Fibroblast of the conjunctiva (primary cell): ENCODE results near the gene DGKB.

Source experiments
- DNase-seq: peaks from one replicate; pipeline ENCODE4 v3.0.0-alpha.2; 2010; ENCODE audit warnings: low read depth

The DGKB gene

GRCh38 chr7:14687241-14687640 is 215.3 kb downstream of the DGKB start:
- DNase-seq = no peak

- no peak for DNase-seq
These were observed 217.4 kb downstream of the DGKB start for GRCh38 chr7:14685167-14685566.

- no peak for DNase-seq
These were observed 219.6 kb downstream of the DGKB start for GRCh38 chr7:14682910-14683465.

- no peak for DNase-seq
These were observed 225.7 kb downstream of the DGKB start for GRCh38 chr7:14676896-14677295.

GRCh38 chr7:14673202-14673601 is 229.3 kb downstream of the DGKB start:
- no peak for DNase-seq

- DNase-seq = no peak
These were observed 235.6 kb downstream of the DGKB start for GRCh38 chr7:14666913-14667312.

- no peak for DNase-seq
These were observed 236.2 kb downstream of the DGKB start for GRCh38 chr7:14666304-14666703.

- no peak for DNase-seq
These were observed 262.8 kb downstream of the DGKB start for GRCh38 chr7:14639801-14640200.

- no peak for DNase-seq
These were observed 263.2 kb downstream of the DGKB start for GRCh38 chr7:14639329-14639728.

- DNase-seq = no peak
These were observed 264.6 kb downstream of the DGKB start for GRCh38 chr7:14637968-14638367.

- no peak for DNase-seq
These were observed 266.6 kb downstream of the DGKB start for GRCh38 chr7:14635955-14636354.

- no peak for DNase-seq
These were observed 272.5 kb downstream of the DGKB start for GRCh38 chr7:14630048-14630447.

GRCh38 chr7:14628516-14628915 is 274.0 kb downstream of the DGKB start:
- DNase-seq = no peak

GRCh38 chr7:14626076-14626475 is 276.5 kb downstream of the DGKB start:
- DNase-seq = no peak

GRCh38 chr7:14622559-14622958 is 280.0 kb downstream of the DGKB start:
- DNase-seq = no peak

GRCh38 chr7:14606101-14606500 is 296.4 kb downstream of the DGKB start:
- DNase-seq = no peak

- DNase-seq = no peak
These were observed 297.9 kb downstream of the DGKB start for GRCh38 chr7:14604606-14605005.

- DNase-seq = no peak
These were observed 299.7 kb downstream of the DGKB start for GRCh38 chr7:14602851-14603250.

- no peak for DNase-seq
These were observed 301.7 kb downstream of the DGKB start for GRCh38 chr7:14600766-14601367.

GRCh38 chr7:14598978-14599377 is 303.6 kb downstream of the DGKB start:
- DNase-seq = no peak

- DNase-seq = no peak
These were observed 306.1 kb downstream of the DGKB start for GRCh38 chr7:14596421-14596820.

GRCh38 chr7:14590206-14590605 is 312.3 kb downstream of the DGKB start:
- DNase-seq = no peak

- no peak for DNase-seq
These were observed 317.3 kb downstream of the DGKB start for GRCh38 chr7:14585232-14585631.

- no peak for DNase-seq
These were observed 319.0 kb downstream of the DGKB start for GRCh38 chr7:14583518-14583917.
